ENCODE data around the gene GDA. TPM values are rescaled to one million over a fixed set of nuclear protein-coding genes. Genes with fewer than 3 reads are reported as not detected.
A peak's percentile ranks its signal among the peaks of the same experiment; 100 is the strongest.

The GDA gene
- total RNA-seq, 6 experiments from 2014 or later = 26.8 to 69.6 (median 45.3) TPM

DNA sequence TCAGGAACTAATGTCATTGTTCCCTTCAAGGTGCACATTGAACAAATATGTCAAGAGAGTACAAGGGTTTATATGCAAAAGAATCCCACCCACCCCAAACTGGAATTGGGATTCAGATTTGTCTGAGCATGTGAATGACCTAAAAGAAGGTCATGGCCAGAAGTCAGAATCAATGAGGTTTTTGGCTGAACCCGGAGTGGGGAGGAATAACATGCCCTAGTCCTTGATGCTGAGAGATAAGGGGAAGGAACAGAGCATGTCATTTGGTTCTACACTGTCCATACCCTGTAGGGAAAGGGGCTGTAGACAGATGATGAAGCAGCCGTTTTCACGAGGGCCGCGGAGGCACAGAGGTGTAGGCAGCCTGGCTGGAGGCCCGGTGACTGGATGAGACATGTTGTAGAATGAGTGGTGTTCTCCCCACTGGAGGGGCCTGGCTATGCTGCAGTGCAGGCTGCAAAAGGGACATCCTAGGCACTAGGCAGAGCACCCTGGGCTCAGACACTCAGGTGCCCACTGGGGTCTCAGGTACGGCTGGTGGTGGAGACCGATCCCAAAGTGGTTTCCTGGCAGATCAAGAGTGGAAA, 149.9 kb downstream of the GDA start:
- ATAC-seq = peak; percentile 59 to 88 (median 85)
- Histone ChIP-seq H3K9me3 (no peaks in the 10 kb centered on the region), H3K27ac (no peak overlapping the region), H3K36me3 (no peaks in the 10 kb centered on the region), H3K27me3 (no peaks in the 10 kb centered on the region), H3K4me3 (no peak overlapping the region), H3K4me1 (peaks cover 0 to 25% (median 13%) of the 10 kb centered on the region in 4 donors)
- no peak for TF ChIP-seq POLR2A (IDR thresholded peaks at IDR 0.05)
- TF ChIP-seq, protein P1, sequence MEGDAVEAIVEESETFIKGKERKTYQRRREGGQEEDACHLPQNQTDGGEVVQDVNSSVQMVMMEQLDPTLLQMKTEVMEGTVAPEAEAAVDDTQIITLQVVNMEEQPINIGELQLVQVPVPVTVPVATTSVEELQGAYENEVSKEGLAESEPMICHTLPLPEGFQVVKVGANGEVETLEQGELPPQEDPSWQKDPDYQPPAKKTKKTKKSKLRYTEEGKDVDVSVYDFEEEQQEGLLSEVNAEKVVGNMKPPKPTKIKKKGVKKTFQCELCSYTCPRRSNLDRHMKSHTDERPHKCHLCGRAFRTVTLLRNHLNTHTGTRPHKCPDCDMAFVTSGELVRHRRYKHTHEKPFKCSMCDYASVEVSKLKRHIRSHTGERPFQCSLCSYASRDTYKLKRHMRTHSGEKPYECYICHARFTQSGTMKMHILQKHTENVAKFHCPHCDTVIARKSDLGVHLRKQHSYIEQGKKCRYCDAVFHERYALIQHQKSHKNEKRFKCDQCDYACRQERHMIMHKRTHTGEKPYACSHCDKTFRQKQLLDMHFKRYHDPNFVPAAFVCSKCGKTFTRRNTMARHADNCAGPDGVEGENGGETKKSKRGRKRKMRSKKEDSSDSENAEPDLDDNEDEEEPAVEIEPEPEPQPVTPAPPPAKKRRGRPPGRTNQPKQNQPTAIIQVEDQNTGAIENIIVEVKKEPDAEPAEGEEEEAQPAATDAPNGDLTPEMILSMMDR (IDR thresholded peaks at IDR 0.05) = no peak
- WGBS (ENCODE audit: insufficient coverage, low coverage, low lambda C conversion rate, missing lambda C conversion rate) = 43% methylated on average over 6 of the region's 8 CpGs
- DNase-seq = peak in 2 of 3 donors; percentile 31 to 69
- intact Hi-C loops (cut with DNase I) = loop anchor here in 1 of 2 donors (10.0 kb wide), 1 partner anchor 66 kb away; the partner anchor contains the start of gene ZFAND5

DNA sequence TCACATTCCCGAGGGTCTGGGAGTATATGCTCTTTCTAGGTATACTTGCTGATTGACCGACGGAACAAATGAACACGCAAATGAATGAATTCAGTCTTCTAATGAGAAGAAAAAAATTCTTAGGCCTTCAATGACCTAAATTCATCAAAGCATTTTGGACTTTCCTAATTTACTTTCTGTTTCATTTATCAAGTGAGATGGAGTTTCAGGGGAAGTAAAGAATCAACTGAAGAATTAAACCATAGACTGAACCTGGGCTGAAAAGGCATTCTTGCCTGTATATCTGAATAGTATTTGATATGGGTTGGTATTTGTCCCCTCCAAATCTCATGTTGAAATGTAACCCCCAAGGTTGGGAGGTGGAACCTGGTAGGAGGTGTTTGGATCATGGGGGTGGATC, 151.6 kb downstream of the GDA start:
- intact Hi-C loops (cut with DNase I) = no loop called here
- Histone ChIP-seq H3K27ac (no peak overlapping the region), H3K27me3 (no peaks in the 10 kb centered on the region), H3K9me3 (no peaks in the 10 kb centered on the region), H3K4me3 (no peak overlapping the region), H3K4me1 (peaks cover 0 to 15% (median 9%) of the 10 kb centered on the region in 4 donors), H3K36me3 (no peaks in the 10 kb centered on the region)
- WGBS (ENCODE audit: insufficient coverage, low coverage, low lambda C conversion rate, missing lambda C conversion rate) = 82% methylated on average over 4 of the region's 4 CpGs
- ATAC-seq (no peak), DNase-seq (no peak)
- TF ChIP-seq, protein P1 (IDR thresholded peaks at IDR 0.05) = no peak
- no peak for TF ChIP-seq POLR2A (IDR thresholded peaks at IDR 0.05)

Small RNA genes within 50 kb of the gene (small RNA-seq; reads per million reads assigned to genes)
- 0 reads per million in 2 experiments for gene RNA5SP285

Other genes with a start within 250 kb of the GDA start
- 10 to 100 TPM in 3 of 6 experiments, 1 to 10 TPM in 3; 8.4 to 13.1 (median 10.3) TPM for gene ABHD17B, start 238.2 kb upstream of the GDA start, total RNA-seq
- 1 to 10 TPM; 3.8 to 8.6 (median 6.3) TPM for gene C9orf85, start 237.8 kb upstream of the GDA start, total RNA-seq
- gene C9orf57, start 88.8 kb upstream of the GDA start, total RNA-seq = not detected
- gene ZFAND5, start 215.8 kb downstream of the GDA start, total RNA-seq = 100 to 1,000 TPM in 3 of 6 experiments, 10 to 100 TPM in 3; 88.4 to 119 (median 100) TPM

Measured in right lobe of liver (tissue), 6 donors.